GM19043 (cell line): ENCODE measurements around the gene SIGLEC6.

ENCODE experiments used
- ATAC-seq: cut with Tn5 transposase; IDR thresholded peaks from one replicate; pipeline ENCODE4 v1.9.1; 2021; ENCODE audit warnings: low read depth; ENCODE audit not compliant: unreplicated experiment

Gene SIGLEC6

DNA sequence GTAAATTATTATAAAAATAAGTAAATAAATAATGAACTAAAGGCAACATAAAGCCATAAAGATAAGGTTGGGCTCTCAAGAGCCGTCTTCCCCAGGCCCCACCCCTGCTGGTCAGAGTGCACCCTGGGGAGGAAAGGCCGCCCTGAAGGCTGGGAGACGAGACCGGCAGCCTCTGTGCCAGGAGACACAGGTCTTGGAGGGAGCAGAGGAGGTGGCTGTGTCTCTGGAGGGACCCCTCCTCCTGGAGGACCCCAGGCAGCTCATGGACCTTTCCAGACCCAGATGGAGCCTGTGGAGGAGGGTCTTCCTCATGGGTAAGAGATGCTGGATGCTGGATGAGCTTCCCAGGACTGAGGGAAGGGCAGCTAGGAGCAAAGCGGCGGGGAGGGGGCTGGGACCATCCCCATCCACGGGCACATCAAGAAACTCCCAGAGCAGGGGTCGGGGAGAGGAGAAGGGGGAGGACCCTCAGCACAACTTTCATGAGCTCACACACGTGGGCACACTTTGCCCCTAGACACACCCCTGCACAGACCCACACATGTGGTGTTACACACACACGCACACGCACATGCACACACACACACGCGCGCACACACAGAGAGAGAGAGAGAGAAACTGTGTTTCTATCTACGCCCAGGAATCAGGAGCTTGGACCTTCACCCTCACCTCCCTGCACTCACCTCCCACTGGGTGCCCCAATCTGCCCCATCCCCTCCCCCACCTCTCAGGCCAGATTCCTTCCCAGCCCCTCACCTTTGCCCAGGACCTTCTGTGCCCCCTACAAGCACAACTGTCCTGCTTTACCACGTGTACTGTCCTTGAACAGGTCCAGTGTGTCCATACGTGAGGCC is 52.9 kb downstream of the SIGLEC6 start, which contains the start of gene CEACAM18:
Gene CEACAM18 (plus strand): TSS at position 159 of the 854 bp plus-strand sequence.
- ATAC-seq: no peak

- ATAC-seq: no peak
Observed at GRCh38 chr19:51477344-51477743, 54.1 kb downstream of the SIGLEC6 start.

DNA sequence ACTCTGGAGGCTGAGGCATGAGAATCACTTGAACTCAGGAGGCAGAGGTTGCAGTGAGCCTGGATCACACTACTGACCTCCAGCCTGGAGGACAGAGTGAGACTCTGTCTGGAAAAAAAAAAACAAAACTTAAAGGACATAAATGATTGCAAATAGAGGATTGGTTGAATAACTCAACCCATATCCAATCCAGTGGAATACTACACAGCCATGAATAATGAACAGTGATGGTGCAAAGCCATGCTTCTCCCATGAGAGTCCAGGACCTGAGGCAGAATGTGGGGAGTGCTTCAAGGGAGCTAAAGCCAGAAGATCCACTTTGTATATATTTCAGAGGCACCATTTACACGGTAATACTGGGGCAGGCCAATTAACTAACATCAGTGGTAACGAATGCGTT is 55.3 kb downstream of the SIGLEC6 start:
- no peak for ATAC-seq

DNA sequence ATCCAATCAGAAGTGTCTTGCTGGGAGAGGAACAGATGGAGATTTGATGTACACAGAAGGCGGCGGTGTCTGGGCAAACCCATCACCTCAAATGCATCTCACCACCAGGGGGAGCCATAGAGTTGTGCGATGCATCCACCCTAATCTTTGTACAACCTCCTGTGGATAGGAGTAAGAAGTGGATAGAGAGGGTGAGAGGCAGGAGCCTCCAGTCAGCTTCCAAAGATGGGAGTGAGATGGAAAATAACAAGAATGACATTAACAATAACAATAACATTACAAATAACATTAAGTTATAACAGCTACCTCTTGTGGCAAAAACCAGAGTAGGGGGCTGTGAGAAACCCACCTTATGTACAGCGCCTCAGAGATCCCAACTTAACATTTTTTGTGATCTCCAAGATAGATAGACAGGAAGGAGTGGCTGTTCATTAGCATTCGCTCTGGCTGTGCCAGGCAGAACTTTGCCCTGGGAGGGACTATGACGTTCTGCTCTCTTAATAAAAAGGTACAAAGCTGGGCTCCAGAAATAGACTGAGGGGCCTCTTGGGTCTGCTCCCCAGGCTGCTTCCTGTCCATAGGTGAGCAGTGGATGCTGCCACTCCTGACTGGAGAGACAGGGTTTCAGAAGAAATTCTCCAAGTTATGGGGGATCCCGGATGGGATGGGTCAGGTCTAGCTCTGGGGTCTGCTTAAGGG is 58.3 kb downstream of the SIGLEC6 start:
- ATAC-seq: no peak

- ATAC-seq: no peak
Observed at GRCh38 chr19:51472607-51473006, 58.9 kb downstream of the SIGLEC6 start.

GRCh38 chr19:51471527-51471926 is 59.9 kb downstream of the SIGLEC6 start:
- no peak for ATAC-seq

- no peak for ATAC-seq
Observed at GRCh38 chr19:51470966-51471365, 60.5 kb downstream of the SIGLEC6 start.

GRCh38 chr19:51469629-51470028 is 61.8 kb downstream of the SIGLEC6 start:
- ATAC-seq: no peak

GRCh38 chr19:51469162-51469561 is 62.3 kb downstream of the SIGLEC6 start:
- ATAC-seq: no peak

DNA sequence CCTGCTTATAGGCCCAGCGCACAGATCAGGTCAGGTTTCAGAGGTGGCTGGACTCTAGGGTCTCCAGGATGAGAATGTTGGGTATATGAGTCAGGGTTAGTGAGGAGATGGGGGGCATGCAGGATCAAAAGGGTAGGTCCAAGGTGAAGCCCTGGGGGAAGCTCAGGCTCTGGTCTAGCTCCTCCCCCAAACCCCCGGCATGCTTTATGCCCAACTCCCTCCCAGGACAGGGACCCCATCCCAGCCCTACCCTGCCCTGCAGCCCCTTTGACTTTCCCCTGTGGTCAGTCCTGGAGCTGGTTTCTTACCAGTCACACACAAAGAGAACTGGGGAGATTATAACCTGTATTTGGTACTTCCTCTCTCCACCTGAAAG is 62.9 kb downstream of the SIGLEC6 start:
- no peak for ATAC-seq

DNA sequence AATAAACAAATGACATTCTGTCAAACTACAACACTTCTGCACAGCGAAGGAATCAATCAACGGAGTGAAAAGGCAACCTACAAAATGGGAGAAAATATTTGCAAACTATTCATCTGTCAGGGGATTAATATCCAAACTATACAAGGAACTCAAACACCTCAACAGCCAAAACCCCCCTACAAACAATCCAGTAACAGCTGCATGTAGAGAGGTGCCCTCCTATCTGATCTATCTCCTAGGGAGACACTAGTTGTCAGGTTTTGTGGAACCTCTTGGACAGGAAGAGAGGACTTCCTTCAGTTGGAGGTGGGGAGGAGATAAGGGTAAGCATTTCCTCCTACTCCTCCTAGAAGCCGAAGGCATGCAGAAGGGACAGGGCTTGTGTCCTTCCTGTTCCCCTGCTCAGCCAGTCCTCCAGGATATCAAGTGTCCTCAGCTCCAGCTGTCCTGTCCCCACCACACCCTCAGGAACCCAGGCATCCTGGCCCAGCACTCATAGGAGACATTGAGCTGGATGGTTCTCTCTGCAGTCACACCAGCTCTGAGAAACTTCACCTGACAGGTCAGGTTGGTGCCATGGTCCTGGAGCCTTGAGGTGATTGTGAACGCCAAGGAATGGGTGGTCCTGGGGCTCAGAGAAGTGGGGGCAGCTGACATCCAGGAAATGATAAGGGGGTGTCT is 63.5 kb downstream of the SIGLEC6 start:
- ATAC-seq: no peak
